MM.1S (cell line): ENCODE results near the gene PRKCB.

Source experiments
- CTCF ChIP-seq: fragments of 300-600 bp; sonication (generic); IDR thresholded peaks from 2 replicates; pipeline ENCODE4 v1.5.1; 2016; ENCODE audit warnings: antibody characterized with exemption, low read length, mixed read lengths
- EZH2phosphoT487 ChIP-seq: fragments of 300-600 bp; sonication (generic); IDR thresholded peaks from 2 replicates; pipeline ENCODE4 v1.6.1; 2018; ENCODE audit warnings: antibody characterized with exemption, low read length

DNA sequence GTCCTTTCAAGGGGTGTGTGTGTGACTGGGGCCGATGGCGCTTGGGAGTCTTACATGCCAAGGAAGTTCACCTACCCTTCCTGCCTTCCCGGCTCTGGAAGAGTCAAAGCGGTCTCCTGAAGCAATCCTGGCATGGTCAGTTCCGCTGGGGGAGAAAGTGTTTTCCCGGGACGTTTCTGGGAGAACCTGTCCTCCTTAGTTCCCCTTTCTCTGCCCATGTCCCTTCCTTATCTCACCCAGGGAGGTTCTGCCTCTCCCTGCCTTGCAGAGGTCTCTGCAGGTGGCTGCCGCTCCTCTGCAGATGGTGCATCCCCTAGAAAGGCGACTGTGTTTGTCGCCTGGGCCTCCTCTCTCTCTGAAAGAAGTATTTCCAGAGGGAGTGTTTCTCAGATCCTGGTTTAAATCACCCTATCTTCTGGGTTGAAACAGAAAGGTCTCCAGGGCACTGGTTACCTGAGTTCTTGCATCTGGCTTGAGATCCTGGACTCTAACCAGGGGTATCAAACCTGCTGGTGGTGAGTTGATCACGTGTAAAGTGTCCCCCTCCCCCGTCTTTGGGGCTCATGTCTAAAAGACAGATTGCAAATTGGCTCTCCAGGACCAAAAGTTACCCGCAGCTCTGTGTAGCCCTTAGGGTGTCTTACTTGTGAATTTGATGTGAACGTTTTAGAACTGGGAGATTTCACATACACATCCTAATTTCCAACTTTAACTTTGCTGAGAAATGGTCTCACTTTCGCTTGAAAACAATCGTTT lies 1.9 kb downstream of the PRKCB start:
- TF ChIP-seq CTCF (no peak), EZH2phosphoT487 (no peak)
